HG02852 (cell line): ENCODE measurements around the gene TMEM198.

Source experiments
- ATAC-seq: cut with Tn5 transposase; IDR thresholded peaks from one replicate; pipeline ENCODE4 v1.9.1; 2021; ENCODE audit warnings: mild to moderate bottlenecking, moderate library complexity; ENCODE audit not compliant: unreplicated experiment

Gene TMEM198

DNA sequence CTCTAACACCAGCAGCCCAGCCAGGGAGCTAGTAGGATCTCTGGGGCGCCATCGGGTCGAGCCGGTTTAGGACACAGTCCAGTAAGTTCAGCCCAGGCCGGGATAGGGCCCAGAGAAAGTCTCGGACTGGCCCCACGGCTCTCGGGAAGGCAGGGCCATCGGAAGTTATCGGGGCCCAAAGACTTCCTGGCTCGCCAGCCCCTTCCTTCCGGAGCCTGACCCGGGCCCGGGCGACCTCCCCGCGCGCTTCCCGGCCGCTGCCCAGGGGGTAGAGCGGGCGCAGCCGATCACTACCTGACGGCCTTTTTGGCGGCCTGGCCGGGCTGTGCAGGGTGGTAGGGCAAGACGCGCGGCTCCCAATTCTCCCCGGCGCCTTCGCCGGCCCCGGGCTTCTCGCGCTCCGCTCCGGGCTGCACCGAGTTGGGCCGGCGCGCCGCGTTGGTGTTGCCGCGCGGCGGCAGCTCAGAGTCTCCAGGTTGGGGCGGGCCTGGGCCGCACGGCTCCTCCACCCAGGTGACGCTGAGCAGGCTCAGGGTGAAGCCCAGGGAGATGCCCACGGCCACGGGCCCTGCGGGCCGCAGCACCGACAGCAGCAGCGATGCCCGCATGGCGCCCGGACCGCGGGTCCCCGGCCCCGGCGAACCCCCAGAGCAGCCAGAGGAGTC, 765 bp upstream of the TMEM198 start:
- peak; percentile 34 for ATAC-seq

DNA sequence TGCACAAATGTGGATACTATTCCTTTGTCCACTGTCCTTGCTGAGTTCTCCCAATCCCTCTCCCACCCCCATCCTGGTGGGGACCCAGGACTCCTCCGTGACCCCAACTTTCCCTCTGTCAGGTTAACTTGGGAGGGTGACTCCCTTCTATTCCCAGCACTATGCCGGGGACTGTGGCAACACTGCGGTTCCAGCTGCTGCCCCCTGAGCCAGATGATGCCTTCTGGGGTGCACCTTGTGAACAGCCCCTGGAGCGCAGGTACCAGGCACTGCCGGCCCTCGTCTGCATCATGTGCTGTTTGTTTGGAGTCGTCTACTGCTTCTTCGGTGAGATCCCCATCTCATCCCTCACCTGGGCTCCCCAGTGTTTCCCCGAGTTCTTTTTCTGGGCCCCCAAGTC, 739 bp downstream of the TMEM198 start:
- ATAC-seq: no peak

- ATAC-seq: no peak
Measured at GRCh38 chr2:219545295-219545942, 1.6 kb downstream of the TMEM198 start.

DNA sequence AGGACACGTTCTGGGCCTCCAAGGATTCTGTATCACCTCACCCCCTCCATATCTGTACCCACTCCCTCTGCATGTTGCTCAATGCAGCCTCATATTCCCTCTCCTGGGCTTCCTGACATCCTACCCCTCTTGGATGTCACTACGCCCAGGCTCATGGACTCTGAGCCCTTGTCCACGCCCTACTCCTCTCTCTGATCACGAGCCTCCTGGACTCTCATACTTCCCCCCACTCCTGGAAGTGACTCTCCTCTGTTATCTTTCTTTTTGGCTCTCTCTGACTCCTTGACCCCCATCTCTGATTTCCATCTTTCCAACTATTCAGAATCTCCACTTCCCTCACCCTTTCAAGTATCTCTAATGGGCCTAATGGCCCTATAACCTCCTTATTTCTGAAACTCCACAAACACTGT, 2.1 kb downstream of the TMEM198 start:
- no peak for ATAC-seq

GRCh38 chr2:219547621-219548020, 3.8 kb downstream of the TMEM198 start:
- no peak for ATAC-seq

- ATAC-seq: no peak
Measured at GRCh38 chr2:219548990-219549389, 5.2 kb downstream of the TMEM198 start.

DNA sequence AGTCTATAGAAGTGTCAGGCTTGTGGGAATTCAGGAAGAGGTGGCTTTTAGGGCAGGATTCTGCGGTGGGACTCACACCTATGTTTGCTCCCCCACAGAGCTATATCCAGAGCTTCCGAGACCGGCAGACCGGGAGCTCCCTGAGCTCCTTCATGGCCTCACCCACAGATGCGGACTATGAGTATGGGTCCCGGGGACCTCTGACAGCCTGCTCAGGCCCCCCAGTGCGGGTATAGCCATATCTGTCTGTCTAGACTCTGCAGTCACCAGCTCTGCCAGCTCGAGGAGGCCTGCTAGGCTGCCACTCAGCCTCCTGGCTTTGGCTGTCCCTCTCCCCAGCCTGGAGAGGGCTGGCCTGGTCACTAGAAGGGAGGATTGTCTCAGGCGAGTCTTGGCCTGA, 5.8 kb downstream of the TMEM198 start:
- no peak for ATAC-seq

DNA sequence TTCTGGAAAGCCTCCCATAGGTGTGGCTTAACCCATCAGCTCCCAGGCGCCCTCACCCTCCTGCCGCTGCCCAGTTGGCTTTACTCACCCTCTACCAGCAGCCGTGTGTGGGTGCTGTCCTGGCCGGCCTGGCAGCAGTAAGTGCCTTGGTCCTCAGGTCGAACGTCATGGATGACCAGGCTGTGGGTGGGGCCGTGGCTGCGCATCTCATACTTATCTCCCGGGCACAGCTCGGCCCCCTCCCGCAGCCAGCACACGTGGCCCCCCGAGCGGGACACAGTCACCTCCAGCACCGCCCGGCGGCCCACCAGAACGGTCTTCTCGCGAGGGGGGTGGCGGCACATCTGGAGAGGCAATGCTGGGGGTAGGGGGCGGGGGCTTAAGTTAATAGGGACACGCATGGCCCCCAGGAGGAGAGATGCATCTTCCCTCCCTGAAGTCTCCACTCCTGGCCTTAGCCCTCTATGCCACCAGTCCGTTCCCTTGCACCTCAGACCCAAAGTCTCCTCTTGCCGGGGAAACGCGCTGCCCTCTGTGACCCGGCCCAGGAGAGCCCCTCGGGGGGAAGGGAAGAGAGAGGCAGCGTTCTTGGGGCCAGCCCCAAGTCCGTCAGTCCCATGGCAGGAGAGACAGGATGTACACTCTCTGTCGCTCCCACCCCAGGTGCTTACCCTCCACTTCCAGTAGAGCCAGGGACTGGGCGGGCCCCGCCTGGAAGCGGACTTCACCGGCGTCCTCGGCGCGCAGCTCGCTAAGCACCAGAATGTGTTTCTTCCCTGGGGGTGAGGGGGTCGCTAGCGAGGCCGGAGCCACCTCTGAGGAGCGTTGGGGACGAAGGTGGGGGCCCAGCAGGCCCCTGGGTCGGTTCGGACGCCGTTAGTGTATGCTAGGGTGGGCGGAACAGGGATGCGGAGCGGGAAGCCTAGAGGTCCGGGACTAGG, 7.9 kb downstream of the TMEM198 start:
- ATAC-seq: peak; percentile 3

DNA sequence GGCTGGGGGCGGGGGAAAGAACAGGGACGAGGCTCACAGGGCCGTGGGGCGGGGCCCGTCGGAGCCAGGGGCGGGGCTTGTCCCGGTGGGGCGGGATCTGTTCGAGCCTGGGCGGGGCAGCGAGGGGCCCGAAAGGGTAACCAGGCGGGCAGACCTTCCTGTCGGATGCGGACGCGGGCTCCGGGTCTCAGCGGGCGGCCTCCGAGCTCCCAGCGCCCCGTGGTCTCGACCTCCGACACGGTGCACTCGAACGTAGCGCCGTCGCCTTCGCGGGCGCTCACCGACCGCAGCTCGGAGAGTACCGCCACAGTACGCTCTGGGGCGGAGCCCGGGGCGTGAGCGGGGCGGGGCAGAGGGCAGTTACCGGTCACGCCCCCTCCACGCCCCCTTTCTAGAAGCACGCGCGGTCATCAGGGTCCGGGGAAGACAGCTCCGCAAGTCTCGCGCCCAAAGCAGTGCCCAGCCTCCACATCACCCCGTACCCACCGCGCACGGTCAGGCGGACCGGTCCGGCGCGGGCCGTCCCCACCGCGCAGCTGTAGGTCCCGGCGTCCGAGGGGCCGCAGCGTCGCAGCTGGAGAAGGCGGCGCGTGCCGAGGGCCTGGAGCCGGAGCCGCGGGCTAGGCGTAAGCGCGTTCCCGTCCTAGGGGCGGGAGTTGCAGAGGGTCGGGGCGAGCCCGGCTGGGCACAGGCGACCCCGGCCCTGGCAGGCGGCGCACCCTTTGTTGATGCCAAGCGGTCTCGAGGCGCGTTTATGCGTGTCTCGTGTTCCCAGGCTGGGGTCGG, 8.7 kb downstream of the TMEM198 start:
- peak; percentile 94 for ATAC-seq

DNA sequence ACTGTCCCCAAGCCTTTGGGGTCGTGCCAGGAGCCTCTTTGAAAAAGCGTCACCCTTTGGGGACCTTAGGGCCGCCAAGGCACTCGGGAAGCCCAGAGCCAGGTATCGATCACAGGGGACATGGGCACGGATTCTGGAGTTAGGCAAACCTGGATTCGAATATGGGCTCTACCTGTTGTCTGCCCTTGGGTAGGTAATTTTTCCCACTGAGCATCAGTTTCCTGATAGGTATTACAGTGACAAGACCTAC, 9.3 kb downstream of the TMEM198 start:
- ATAC-seq: no peak

DNA sequence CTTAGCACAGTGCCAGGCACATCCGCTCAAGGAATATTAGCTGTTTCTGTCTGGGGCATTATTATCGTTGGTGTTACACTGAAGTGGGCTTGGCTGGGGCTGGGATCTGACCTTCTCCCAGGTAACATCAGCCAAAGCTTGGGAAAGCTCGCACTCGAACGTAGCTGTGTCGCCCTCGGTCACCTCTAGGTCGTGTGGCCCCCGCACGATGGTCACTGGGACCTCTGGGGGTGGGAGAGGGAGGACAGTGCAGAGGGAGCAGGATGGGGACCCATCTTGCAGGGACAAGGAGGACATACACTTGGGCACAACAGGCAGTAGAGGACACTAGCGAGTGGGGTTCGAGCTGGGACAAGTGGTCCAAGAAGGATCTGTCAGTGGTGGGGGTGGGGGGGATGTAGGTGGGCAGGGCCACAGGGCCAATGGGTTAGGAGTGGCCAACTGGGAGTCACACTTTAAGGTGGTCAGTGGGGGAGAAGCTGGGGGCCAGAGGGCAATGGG, 9.7 kb downstream of the TMEM198 start:
- no peak for ATAC-seq

- ATAC-seq: no peak
Measured at GRCh38 chr2:219554350-219554749, 10.5 kb downstream of the TMEM198 start.

DNA sequence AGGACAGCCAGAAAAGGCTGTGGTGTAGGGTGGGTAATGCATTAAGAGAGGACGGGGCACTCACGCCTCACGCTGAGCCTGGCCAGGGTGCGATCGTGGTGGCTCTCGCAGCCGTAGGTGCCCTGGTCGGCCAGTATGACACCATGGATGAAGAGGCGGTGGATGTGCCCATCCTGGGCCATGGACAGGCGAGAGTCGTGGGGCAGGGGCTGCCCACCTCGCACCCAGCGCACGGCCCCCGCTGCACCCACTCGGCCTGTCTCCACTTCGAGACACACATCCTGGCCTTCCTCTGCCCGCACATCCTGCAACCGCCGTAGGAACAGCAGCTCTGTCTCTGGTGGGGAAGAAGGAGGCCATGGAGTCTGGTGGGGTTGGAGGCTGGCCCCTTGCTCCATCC, 12.1 kb downstream of the TMEM198 start:
- no peak for ATAC-seq

DNA sequence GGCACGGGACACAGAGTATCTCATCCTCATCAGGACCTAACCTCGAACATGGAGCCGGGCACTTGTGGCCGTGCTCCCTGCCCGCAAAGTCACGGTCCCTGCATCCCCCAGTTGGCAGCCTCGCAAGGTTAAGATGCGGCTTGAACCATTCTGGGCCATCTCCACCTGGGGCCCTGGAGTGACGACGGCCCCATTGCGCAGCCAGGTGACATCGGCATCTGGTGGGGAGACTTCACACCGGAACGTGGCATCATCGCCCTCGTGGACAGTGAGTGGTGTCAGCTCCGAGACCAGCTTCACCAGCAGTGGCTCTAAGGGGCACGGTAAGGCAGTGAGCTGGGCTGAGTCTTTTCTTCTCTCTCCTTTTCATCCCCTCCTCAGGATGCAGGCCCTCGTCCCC, 12.6 kb downstream of the TMEM198 start:
- ATAC-seq: no peak

GRCh38 chr2:219557320-219557719, 13.5 kb downstream of the TMEM198 start:
- no peak for ATAC-seq

GRCh38 chr2:219557791-219558785, 14.3 kb downstream of the TMEM198 start:
- ATAC-seq: no peak

DNA sequence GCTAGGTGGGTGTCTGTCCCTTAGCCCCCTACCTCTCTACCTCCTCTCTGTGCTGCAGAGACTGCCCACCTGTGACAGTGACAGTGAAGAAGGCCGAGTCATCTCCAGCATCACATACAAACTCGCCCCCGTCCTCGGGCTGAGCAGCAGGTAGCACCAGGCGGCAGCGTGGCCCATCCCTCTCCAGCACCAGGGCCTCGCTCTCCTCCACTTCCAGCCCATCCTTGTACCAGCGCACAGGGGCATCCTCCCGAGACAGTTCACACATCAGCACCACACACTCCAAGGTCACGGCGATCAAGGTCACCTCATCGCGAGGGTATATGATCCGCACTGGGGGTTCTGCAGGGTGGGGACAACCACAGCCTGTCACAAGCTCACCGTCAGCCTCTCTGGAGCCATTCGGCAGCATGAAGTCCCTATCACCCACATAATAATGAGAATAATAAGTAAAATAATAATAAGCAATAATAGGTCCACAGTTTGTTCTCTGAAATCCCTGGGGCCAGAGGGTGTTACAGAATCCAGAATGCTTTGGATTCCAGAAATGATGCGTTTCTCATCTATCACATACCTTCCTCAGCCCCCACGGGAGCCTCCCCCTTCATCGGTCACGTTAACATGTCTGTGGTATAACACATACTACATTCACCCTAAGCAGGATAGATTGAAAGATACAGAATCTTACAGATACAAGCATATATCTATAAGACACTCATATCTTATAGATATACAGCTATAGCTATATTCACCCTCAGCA, 15.5 kb downstream of the TMEM198 start:
- no peak for ATAC-seq

DNA sequence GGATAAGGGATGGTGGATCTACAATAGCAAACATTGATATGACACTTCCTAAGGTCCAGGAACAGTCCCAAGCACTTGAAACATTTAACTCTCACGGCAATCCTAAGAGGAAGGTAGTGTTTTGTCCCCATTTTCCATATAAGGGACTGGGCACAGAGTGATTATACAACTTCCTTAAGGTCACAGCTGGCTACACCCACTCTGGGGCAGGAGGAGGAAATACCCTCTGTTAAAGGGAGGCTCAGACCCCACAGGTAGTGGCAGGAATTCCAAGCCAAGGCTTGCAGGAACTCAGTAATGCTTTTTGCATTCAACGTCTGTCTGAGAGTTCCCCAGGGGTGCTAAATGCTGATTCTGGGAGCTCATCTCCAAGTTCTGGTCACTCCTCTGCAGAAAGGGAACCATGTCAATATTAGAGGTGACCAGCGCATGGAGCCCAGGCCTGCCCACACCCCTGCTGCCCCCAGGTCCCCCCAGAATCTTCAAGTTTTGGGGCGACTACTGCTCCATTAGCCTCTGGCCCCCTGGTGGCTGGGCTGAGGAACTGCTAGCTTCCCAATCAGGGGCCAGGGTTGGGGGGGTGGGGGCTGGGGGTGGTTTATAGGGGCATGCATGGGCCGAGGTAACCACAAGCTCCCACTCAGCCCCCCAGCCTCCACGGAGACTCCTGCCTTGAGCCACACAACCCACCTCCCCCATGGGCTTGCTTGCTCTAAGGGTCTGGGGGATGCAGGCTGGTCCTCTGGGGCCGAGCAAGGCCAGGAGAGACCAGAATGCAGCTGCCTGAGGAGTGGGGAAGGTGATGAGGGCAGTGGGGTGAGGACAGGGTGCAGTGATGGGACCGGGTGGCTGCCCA, 16.4 kb downstream of the TMEM198 start:
- ATAC-seq: no peak
